ENCODE results near the gene USP21. TPM values are rescaled to one million over a fixed set of nuclear protein-coding genes. Genes with fewer than 3 reads are reported as not detected.

The USP21 gene
- polyA plus RNA-seq, 1 of the 3 experiments (the other 2 are of a cell fraction) = 26.8 TPM

- Histone ChIP-seq H3K4me1 (ENCODE audit: control insufficient read depth in 1 of 2, insufficient read depth in 2 of 2, low read depth in 1 of 2, low read length in 1 of 2) (peaks cover 5 to 13% of the 10 kb centered on the region in 2 experiments; a peak in 3 of 4 replicates), H3K36me3 (replicated peaks in 1 of 2; ENCODE audit: control insufficient read depth in 1 of 2, insufficient read depth in 2 of 2, low read length in 1 of 2) (peaks cover 31 to 37% of the 10 kb centered on the region in 2 experiments), H3F3A (replicated peaks; ENCODE audit: insufficient read depth) (peaks cover 13% of the 10 kb centered on the region), H3K9ac (peak overlapping the region; percentile 89), H3K79me2 (ENCODE audit: insufficient read depth) (peaks cover 72% of the 10 kb centered on the region), H2AFZ (ENCODE audit: low read depth) (peak overlapping the region; percentile 61; the same call in 1 of the 2 replicates), H3K27me3 (ENCODE audit: insufficient read depth) (no peaks in the 10 kb centered on the region), H3K4me2 (peak overlapping the region; percentile 73), H3K27ac (ENCODE audit: low read depth in 2 of 2, low read length in 1 of 2) (peak overlapping the region; percentile 91 to 96), H3K9me2 (no peaks in the 10 kb centered on the region), H3K9me3 (no peaks in the 10 kb centered on the region), H3K4me3 (ENCODE audit: low read depth in 2 of 2, low read length in 1 of 2) (peak overlapping the region; percentile 54 to 74), H4K20me1 (ENCODE audit: insufficient read depth) (no peaks in the 10 kb centered on the region)
- DNase-seq = peak; percentile 31
- CTCF ChIA-PET = interaction anchor here (1.0 to 5.0 kb wide), 5 partner anchors 13 to 134 kb away, joined by 3 to 21 read pairs (median 5); partner anchors contain the start of gene PPOX
- POLR2A ChIA-PET = interaction anchor here (0.9 to 1.8 kb wide), 7 partner anchors 10 to 134 kb away, joined by 3 to 12 read pairs (median 5); partner anchors contain the start of genes NIT1, PFDN2, PPOX and UFC1
- TF ChIP-seq NFIC (IDR thresholded peaks at IDR 0.05; ENCODE audit: borderline replicate concordance) (no peak), CHD2 (IDR thresholded peaks at IDR 0.05; ENCODE audit: low read length, partially characterized antibody) (peak; percentile 14), RFX5 (IDR thresholded peaks at IDR 0.05; ENCODE audit: low read length) (no peak), IRF3 (IDR thresholded peaks at IDR 0.05; ENCODE audit: low read depth, low read length) (no peak), NRF1 (IDR thresholded peaks at IDR 0.05; ENCODE audit: low read depth, low read length) (no peak), MAX (IDR thresholded peaks at IDR 0.05; ENCODE audit: low read depth) (no peak), MXI1 (IDR thresholded peaks at IDR 0.05; ENCODE audit: low read depth, low read length) (no peak)
- 4% methylated on average over 22 of the region's 22 CpGs for WGBS (ENCODE audit: low lambda C conversion rate)
These were observed 27.5 kb upstream of the USP21 start for GRCh38 chr1:161131523-161132409.

GRCh38 chr1:161132410-161133219, 26.7 kb upstream of the USP21 start, which contains the start of gene DEDD:
Gene DEDD, minus strand, starts transcription at chr1:161132667. Its CDS starts 8,205 bp downstream, at chr1:161124462.
- H3K4me2 ChIP-seq = peak within 1 kb of the TSS; percentile 73
- H3K27me3 ChIP-seq (ENCODE audit: insufficient read depth) = no peaks in the 10 kb centered on the region
- DNase-seq = peak; percentile 94
- peak within 1 kb of the TSS; percentile 89 for H3K9ac ChIP-seq
- peaks cover 64% of the 10 kb centered on the region for H3K79me2 ChIP-seq (ENCODE audit: insufficient read depth)
- peaks cover 23 to 29% of the 10 kb centered on the region in 2 experiments for H3K36me3 ChIP-seq (replicated peaks in 1 of 2; ENCODE audit: control insufficient read depth in 1 of 2, insufficient read depth in 2 of 2, low read length in 1 of 2)
- peak within 1 kb of the TSS; percentile 91 to 96 for H3K27ac ChIP-seq (ENCODE audit: low read depth in 2 of 2, low read length in 1 of 2)
- CTCF ChIA-PET = interaction anchor here (0.8 to 5.0 kb wide), 8 partner anchors 11 to 143 kb away, joined by 3 to 21 read pairs (median 4); no protein-coding TSS in a partner anchor
- H3K9me2 ChIP-seq = no peaks in the 10 kb centered on the region
- no peaks in the 10 kb centered on the region for H4K20me1 ChIP-seq (ENCODE audit: insufficient read depth)
- H3K9me3 ChIP-seq = no peaks in the 10 kb centered on the region
- H2AFZ ChIP-seq (ENCODE audit: low read depth) = peak within 1 kb of the TSS; percentile 91
- H3K4me1 ChIP-seq (ENCODE audit: control insufficient read depth in 1 of 2, insufficient read depth in 2 of 2, low read depth in 1 of 2, low read length in 1 of 2) = peaks cover 5 to 13% of the 10 kb centered on the region in 2 experiments; a peak in 3 of 4 replicates
- WGBS (ENCODE audit: low lambda C conversion rate) = under 1% methylated on average over 38 of the region's 68 CpGs
- POLR2A ChIA-PET = interaction anchor here (0.9 to 1.8 kb wide), 8 partner anchors 11 to 135 kb away, joined by 3 to 12 read pairs (median 4); partner anchors contain the start of genes NIT1, PFDN2, PPOX and UFC1
- H3K4me3 ChIP-seq (ENCODE audit: low read depth in 2 of 2, low read length in 1 of 2) = peak within 1 kb of the TSS; percentile 54 to 74
- H3F3A ChIP-seq (replicated peaks; ENCODE audit: insufficient read depth) = peaks cover 13% of the 10 kb centered on the region
- no peak for TF ChIP-seq FOXM1 (IDR thresholded peaks at IDR 0.05; ENCODE audit: low read depth)
- peak in 1 of 2 experiments; percentile 44; a peak in 1 of 4 replicates for TF ChIP-seq EP300 (IDR thresholded peaks at IDR 0.05; ENCODE audit: borderline replicate concordance in 1 of 2, low read depth in 1 of 2, low read length in 1 of 2)
- TF ChIP-seq TEAD4 (IDR thresholded peaks at IDR 0.05; ENCODE audit: borderline replicate concordance, insufficient read depth) = no peak
- no peak for TF ChIP-seq MAX (IDR thresholded peaks at IDR 0.05; ENCODE audit: low read depth)
- TF ChIP-seq MXI1 (IDR thresholded peaks at IDR 0.05; ENCODE audit: low read depth, low read length) = peak; percentile 59; the same call in 1 of the 2 replicates
- no peak for TF ChIP-seq RFX5 (IDR thresholded peaks at IDR 0.05; ENCODE audit: low read length)
- TF ChIP-seq SIN3A (IDR thresholded peaks at IDR 0.05; ENCODE audit: borderline replicate concordance, low read depth, low read length) = peak; percentile 1; the same call in 1 of the 2 replicates
- 0 out of 2 replicates have a peak, but pooled peaks have one; percentile 28 for TF ChIP-seq FOSL2 (IDR thresholded peaks at IDR 0.05; ENCODE audit: borderline replicate concordance, low read depth)
- no peak; the same call in 1 of the 2 replicates for TF ChIP-seq TCF12 (IDR thresholded peaks at IDR 0.05)
- TF ChIP-seq TAF1 (IDR thresholded peaks at IDR 0.05; ENCODE audit: borderline replicate concordance, low read depth, low read length) = peak; percentile 55
- TF ChIP-seq NRF1 (IDR thresholded peaks at IDR 0.05; ENCODE audit: low read depth, low read length) = no peak
- TF ChIP-seq CTCF (IDR thresholded peaks at IDR 0.05) = no peak
- TF ChIP-seq RXRA (IDR thresholded peaks at IDR 0.05; ENCODE audit: borderline replicate concordance, low read depth) = no peak
- 0 out of 2 replicates have a peak, but pooled peaks have one; percentile 33 for TF ChIP-seq JUND (IDR thresholded peaks at IDR 0.05)
- TF ChIP-seq GATA2 (CRISPR knock-in tag; IDR thresholded peaks at IDR 0.05) = no peak

Data from SK-N-SH (cell line).